Subcutaneous adipose tissue (tissue), 4 donors: ENCODE results near the gene CDH15. TPM values are rescaled to one million over a fixed set of nuclear protein-coding genes. Genes with fewer than 3 reads are reported as not detected.

Source experiments
- total RNA-seq, 4 donors: library from RNA; depleted of rRNA; stranded (reverse); fragments of >200 nt; gene quantifications; one replicate each; pipeline ENCODE4 v1.1.0, GENCODE V29; 2016
- TF ChIP-seq, protein P1 (sequence below): fragments of 450-650 bp; IDR thresholded peaks from one replicate; pipeline ENCODE4 v1.5.1; 2016; ENCODE audit warnings: low read depth, mild to moderate bottlenecking, control low read depth, antibody characterized with exemption, moderate library complexity

The CDH15 gene
- total RNA-seq, 4 donors from 2014 or later, result not detected

DNA sequence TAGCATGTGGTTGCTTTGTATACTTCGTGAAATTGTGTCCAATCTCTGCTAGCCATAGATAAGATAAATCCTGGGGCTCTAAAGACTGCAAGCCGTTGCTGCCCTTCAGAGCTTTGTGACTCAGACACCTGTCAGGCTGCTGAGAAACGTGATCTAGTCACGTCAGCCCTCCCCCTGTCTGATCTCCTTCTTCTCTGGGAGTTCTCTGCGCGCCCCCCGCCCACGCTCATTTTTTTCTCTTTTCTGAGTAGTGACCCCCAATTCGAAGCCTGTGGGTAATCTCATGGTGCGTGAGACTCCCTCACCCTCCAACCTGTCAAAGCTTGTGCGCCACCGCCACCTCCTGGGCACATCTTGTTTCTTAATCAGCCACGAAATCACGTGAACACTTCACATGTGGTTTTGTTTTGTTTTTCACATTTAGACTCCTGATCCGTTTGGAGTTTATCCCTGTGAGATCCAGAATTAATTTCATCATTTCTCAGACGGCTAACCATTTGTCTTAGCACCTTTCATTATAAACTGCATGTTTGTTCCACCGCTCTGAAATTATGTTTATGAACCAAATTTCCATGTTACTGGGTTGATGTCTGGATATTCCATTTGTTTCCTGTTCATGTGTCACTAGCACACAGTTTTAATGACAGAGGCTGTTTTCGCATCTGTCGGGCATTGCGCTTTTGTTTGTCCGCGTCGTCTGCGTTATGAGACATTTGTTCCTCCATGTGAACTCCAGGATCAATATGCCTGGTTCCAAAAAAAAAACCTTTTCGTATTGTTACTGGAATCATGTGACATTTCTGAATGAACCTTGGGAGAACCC, 45.0 kb downstream of the CDH15 start:
- TF ChIP-seq, protein P1, sequence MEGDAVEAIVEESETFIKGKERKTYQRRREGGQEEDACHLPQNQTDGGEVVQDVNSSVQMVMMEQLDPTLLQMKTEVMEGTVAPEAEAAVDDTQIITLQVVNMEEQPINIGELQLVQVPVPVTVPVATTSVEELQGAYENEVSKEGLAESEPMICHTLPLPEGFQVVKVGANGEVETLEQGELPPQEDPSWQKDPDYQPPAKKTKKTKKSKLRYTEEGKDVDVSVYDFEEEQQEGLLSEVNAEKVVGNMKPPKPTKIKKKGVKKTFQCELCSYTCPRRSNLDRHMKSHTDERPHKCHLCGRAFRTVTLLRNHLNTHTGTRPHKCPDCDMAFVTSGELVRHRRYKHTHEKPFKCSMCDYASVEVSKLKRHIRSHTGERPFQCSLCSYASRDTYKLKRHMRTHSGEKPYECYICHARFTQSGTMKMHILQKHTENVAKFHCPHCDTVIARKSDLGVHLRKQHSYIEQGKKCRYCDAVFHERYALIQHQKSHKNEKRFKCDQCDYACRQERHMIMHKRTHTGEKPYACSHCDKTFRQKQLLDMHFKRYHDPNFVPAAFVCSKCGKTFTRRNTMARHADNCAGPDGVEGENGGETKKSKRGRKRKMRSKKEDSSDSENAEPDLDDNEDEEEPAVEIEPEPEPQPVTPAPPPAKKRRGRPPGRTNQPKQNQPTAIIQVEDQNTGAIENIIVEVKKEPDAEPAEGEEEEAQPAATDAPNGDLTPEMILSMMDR, result no peak

DNA sequence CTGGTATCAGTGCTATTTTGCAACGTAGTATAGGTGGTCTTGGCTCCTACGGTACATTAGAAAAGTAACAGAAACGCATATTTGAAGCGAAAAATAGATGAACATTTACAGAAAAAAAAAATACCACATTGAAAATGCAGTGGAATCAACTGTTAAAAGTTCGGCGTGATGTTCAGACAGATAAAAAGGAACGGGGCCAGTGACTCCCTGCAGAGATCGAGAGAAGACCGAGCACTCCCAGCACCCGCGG, 45.5 kb downstream of the CDH15 start:
- TF ChIP-seq, protein P1, result no peak

DNA sequence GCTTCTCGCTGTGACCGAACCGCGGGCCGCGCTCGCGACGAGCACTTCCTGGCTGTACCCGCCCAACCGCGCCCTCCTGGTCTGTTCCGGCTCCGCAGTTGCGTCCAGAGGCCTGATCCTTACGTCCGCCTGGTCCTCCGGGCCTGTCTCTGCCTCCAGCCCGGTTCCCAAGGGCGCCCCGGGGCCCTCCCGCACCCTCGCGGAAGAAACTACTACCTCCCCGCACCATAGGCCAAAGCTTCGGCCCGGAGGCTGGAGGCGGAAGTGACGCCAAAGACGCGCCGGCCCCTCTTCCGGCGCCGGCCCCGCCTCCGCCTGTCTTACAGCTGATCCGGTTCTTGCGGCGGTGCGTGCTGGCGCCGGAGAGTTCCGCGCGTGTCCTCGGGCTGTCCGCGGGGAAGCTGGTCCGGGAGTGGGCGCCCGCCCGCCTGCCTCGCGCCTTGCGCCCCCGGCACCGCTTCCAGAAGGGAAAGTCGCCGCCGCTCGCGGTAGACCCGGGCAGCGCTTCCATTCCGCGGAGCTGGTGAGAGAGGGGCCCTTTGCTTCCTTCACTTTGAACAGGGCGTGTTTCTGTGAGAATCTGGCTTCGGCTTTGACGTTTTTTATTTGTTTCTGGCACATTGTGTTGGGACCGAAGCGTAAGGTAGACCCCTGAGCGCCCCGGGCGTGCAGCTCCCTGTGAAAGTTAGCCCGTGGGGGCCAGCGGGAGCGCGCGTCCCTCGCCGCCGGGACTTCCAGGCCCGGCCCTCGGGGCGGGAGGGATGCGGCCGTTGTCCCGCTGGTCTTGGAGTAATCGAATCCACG, 46.0 kb downstream of the CDH15 start, which contains the start of gene ZNF778:
Gene ZNF778 (plus strand): TSS at position 316 of the 804 bp plus-strand sequence. CDS start 3,425 bp downstream, outside the sequence.
- TF ChIP-seq, protein P1, result no peak

DNA sequence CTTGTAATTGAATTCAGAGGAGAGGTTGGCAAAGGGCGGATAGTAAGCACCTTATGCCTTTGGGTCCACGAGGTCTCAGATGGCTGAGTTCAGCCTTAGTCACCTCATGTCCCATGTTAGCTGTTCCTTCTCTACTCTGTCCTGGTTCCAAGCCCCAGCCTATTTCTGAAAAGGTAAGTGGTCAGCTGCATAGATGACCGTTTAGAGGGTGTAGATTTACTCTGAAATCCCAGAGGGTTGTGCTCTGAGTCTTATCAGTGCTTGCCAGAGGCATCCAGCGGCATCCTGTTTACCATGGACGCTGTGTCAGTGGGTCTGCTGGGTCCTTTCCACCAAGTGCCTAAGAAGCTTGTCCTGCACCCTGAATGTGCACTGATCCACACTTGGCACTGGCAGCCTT, 47.8 kb downstream of the CDH15 start:
- TF ChIP-seq, protein P1, result no peak

DNA sequence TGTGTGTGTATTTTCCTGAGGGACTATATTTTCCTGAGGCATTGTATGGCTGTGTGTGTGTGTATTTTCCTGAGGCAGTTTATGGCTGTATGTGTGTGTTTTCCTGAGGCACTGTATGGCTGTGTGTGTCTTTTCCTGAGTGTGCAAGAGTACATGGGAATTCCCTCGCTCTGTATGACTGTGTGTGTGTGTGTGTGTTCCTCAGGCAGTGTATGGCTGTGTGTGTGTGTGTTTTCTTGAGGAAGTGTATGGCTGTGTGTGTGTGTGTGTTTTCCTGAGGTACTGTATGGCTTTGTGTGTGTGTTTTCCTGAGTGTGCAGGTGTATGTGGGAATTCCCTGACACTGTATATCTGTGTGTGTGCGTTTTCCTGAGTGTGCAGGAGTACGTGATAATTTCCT, 50.1 kb downstream of the CDH15 start:
- TF ChIP-seq, protein P1, result no peak

DNA sequence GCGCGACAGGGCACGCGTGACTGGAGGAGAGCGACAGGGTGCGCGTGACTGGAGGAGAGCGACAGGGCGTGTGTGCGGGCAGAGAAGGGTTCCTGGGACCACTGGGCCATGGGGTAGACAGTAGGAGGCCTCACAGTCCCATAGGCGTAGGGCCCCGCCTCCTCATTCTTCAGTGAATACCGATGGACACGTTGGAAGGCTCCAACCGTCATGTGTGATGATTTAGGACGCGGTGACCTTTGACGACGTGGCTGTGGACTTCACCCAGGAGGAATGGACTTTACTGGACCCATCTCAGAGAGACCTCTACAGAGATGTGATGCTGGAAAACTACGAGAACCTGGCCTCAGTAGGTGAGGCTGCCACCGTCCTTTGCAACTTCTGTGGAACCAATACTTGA, 51.4 kb downstream of the CDH15 start:
- TF ChIP-seq, protein P1, result no peak

DNA sequence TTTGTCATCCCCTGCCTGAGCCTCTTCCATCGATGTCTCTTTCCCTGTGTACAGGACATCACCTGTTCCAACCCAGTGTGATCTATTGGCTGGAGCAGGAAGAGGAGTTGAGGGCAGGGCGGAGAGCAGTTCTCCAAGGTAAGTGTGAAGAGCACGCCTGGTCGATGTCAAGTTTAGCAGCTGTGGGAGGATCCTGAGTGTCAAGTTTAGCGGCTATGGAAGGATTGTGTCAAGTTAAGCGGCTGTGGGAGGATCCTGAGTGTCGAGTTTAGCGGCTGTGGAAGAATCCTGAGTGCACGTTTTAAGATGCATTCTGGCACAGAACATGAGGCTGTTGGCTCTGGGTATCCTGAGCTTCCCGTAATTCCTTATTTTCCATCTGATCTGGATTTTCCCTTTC, 53.1 kb downstream of the CDH15 start:
- TF ChIP-seq, protein P1, result no peak
